ENCODE data around the gene RAB3C. TPM values are rescaled to one million over a fixed set of nuclear protein-coding genes. Genes with fewer than 3 reads are reported as not detected.

RAB3C gene
- total RNA-seq, 1 experiment from 2014 or later: 13.3 TPM

DNA sequence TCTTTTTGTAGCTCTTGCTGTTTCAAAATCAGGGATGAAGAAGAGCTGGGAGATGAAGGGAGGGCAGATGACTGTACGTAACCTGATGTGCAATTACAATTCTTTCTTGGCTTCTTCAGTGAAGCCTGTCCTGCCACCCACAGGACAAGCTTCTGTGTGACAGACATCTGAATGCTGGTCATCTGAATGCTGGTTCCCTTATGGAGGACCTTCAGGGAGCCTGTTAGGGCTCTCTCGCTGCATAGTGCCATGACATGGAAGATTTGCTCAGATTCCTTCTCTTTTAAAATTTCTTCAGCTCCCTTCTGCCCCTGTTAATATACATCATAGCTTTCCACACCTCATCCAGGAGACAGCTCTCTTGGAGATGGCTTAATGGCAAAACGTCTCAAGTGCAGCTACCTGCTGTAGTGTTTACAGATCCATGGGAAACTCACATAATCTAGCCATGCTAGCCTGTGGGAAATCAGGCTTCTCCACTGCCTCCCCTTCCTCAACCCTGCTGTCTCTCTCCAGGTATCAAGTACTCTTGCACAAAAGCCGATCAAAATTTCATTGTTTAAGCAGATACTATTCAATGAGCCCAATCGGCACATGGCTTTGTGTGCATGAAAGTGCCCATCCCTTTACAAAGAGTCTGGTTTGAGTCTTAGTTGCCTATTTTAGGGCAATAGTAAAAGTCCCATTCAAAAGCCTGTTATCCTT lies 134.6 kb downstream of the RAB3C start:
- POLR2A ChIA-PET: no interaction called here
- peak; percentile 86 for ATAC-seq
- TF ChIP-seq SMAD4 (CRISPR knock-in tag; IDR thresholded peaks at IDR 0.05) (0 out of 2 replicates have a peak, but pooled peaks have one; percentile 28), KAT7 (CRISPR knock-in tag; IDR thresholded peaks at IDR 0.05; ENCODE audit: borderline replicate concordance) (no peak), CREM (CRISPR knock-in tag; IDR thresholded peaks at IDR 0.05) (peak; percentile 41; the same call in 1 of the 2 replicates), ZNF232 (CRISPR knock-in tag; IDR thresholded peaks at IDR 0.05) (no peak), FOXP1 (CRISPR knock-in tag; IDR thresholded peaks at IDR 0.05; ENCODE audit: borderline replicate concordance) (no peak), ELF4 (CRISPR knock-in tag; IDR thresholded peaks at IDR 0.05; ENCODE audit: low read depth) (no peak), ZNF671 (CRISPR knock-in tag; IDR thresholded peaks at IDR 0.05) (peak; percentile 52; the same call in 1 of the 2 replicates), SP1 (CRISPR knock-in tag; conservative IDR thresholded peaks at IDR 0.05) (no peak), GRHL2 (CRISPR knock-in tag; IDR thresholded peaks at IDR 0.05; ENCODE audit: insufficient replicate concordance, severe bottlenecking) (no peak), RELA (CRISPR knock-in tag; IDR thresholded peaks at IDR 0.05; ENCODE audit: borderline replicate concordance) (no peak), NFE2L1 (CRISPR knock-in tag; IDR thresholded peaks at IDR 0.05) (no peak), NR3C1 (CRISPR knock-in tag; conservative IDR thresholded peaks at IDR 0.05; ENCODE audit: low read depth) (no peak), ZNF423 (CRISPR knock-in tag; IDR thresholded peaks at IDR 0.05) (peak; percentile 66), ZNF138 (CRISPR knock-in tag; conservative IDR thresholded peaks at IDR 0.05) (no peak), SOX15 (CRISPR knock-in tag; IDR thresholded peaks at IDR 0.05) (no peak), TEAD4 (CRISPR knock-in tag; IDR thresholded peaks at IDR 0.05) (no peak), ETV6 (CRISPR knock-in tag; IDR thresholded peaks at IDR 0.05) (no peak), ZNF263 (CRISPR knock-in tag; IDR thresholded peaks at IDR 0.05; ENCODE audit: low read depth) (no peak), IRF2 (CRISPR knock-in tag; IDR thresholded peaks at IDR 0.05; ENCODE audit: borderline replicate concordance, low read depth) (no peak), TEAD1 (CRISPR knock-in tag; IDR thresholded peaks at IDR 0.05) (peak; percentile 58; the same call in 1 of the 2 replicates), EMX1 (CRISPR knock-in tag; IDR thresholded peaks at IDR 0.05) (no peak)
- TF ChIP-seq, protein P1, sequence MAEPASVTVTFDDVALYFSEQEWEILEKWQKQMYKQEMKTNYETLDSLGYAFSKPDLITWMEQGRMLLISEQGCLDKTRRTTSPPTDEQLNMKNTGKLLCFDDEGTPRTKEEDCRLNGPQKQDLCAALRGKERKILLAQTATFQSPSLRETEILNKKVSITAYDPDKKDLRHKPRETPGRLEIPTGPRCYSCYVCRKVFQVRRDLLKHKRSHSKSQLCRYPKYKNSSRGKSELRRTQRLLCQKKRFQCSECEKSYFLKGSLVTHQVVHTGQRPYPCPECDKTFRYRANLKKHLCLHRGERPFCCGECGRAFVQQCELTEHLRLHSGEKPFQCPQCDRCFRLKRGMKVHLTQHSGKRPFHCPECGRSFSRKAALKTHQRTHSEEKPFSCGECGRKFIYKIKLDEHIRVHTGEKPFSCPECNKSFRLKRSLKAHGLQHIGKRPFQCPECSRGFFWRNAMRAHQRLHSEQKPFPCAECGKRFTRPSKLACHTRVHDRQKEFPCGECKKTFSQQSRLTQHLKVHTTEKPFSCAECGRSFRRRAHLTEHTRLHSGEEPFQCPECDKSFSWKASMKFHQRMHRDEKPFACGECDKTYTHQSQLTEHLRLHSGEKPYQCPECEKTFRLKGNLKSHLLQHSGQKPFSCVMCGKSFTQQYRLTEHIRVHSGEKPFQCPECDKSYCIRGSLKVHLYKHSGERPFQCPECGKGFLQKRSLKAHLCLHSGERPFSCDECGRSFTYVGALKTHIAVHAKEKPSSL (CRISPR knock-in tag; conservative IDR thresholded peaks at IDR 0.05): no peak
- TF ChIP-seq, protein P2, sequence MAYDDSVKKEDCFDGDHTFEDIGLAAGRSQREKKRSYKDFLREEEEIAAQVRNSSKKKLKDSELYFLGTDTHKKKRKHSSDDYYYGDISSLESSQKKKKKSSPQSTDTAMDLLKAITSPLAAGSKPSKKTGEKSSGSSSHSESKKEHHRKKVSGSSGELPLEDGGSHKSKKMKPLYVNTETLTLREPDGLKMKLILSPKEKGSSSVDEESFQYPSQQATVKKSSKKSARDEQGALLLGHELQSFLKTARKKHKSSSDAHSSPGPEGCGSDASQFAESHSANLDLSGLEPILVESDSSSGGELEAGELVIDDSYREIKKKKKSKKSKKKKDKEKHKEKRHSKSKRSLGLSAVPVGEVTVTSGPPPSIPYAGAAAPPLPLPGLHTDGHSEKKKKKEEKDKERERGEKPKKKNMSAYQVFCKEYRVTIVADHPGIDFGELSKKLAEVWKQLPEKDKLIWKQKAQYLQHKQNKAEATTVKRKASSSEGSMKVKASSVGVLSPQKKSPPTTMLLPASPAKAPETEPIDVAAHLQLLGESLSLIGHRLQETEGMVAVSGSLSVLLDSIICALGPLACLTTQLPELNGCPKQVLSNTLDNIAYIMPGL (CRISPR knock-in tag; IDR thresholded peaks at IDR 0.05): no peak
- TF ChIP-seq, protein P3, sequence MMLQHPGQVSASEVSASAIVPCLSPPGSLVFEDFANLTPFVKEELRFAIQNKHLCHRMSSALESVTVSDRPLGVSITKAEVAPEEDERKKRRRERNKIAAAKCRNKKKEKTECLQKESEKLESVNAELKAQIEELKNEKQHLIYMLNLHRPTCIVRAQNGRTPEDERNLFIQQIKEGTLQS (CRISPR knock-in tag; conservative IDR thresholded peaks at IDR 0.05): no peak
- TF ChIP-seq, protein P4, sequence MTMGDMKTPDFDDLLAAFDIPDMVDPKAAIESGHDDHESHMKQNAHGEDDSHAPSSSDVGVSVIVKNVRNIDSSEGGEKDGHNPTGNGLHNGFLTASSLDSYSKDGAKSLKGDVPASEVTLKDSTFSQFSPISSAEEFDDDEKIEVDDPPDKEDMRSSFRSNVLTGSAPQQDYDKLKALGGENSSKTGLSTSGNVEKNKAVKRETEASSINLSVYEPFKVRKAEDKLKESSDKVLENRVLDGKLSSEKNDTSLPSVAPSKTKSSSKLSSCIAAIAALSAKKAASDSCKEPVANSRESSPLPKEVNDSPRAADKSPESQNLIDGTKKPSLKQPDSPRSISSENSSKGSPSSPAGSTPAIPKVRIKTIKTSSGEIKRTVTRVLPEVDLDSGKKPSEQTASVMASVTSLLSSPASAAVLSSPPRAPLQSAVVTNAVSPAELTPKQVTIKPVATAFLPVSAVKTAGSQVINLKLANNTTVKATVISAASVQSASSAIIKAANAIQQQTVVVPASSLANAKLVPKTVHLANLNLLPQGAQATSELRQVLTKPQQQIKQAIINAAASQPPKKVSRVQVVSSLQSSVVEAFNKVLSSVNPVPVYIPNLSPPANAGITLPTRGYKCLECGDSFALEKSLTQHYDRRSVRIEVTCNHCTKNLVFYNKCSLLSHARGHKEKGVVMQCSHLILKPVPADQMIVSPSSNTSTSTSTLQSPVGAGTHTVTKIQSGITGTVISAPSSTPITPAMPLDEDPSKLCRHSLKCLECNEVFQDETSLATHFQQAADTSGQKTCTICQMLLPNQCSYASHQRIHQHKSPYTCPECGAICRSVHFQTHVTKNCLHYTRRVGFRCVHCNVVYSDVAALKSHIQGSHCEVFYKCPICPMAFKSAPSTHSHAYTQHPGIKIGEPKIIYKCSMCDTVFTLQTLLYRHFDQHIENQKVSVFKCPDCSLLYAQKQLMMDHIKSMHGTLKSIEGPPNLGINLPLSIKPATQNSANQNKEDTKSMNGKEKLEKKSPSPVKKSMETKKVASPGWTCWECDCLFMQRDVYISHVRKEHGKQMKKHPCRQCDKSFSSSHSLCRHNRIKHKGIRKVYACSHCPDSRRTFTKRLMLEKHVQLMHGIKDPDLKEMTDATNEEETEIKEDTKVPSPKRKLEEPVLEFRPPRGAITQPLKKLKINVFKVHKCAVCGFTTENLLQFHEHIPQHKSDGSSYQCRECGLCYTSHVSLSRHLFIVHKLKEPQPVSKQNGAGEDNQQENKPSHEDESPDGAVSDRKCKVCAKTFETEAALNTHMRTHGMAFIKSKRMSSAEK (CRISPR knock-in tag; IDR thresholded peaks at IDR 0.05; ENCODE audit: borderline replicate concordance): no peak
- TF ChIP-seq, protein P5, sequence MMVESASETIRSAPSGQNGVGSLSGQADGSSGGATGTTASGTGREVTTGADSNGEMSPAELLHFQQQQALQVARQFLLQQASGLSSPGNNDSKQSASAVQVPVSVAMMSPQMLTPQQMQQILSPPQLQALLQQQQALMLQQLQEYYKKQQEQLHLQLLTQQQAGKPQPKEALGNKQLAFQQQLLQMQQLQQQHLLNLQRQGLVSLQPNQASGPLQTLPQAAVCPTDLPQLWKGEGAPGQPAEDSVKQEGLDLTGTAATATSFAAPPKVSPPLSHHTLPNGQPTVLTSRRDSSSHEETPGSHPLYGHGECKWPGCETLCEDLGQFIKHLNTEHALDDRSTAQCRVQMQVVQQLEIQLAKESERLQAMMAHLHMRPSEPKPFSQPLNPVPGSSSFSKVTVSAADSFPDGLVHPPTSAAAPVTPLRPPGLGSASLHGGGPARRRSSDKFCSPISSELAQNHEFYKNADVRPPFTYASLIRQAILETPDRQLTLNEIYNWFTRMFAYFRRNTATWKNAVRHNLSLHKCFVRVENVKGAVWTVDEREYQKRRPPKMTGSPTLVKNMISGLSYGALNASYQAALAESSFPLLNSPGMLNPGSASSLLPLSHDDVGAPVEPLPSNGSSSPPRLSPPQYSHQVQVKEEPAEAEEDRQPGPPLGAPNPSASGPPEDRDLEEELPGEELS (CRISPR knock-in tag; IDR thresholded peaks at IDR 0.05): peak; percentile 47; the same call in 1 of the 2 replicates
- TF ChIP-seq, protein P6, sequence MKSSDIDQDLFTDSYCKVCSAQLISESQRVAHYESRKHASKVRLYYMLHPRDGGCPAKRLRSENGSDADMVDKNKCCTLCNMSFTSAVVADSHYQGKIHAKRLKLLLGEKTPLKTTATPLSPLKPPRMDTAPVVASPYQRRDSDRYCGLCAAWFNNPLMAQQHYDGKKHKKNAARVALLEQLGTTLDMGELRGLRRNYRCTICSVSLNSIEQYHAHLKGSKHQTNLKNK (CRISPR knock-in tag; IDR thresholded peaks at IDR 0.05): peak; percentile 79; the same call in 1 of the 2 replicates

More for the DNA sequence above, 134.6 kb downstream of the RAB3C start:
- peak overlapping the region; percentile 68 for H3K27ac Mint-ChIP-seq
- H3K27me3 Mint-ChIP-seq (ENCODE audit: low read depth): peaks cover 3% of the 10 kb centered on the region
- CTCF ChIA-PET: interaction anchor here (1.0 kb wide), 1 partner anchor 133 kb away, joined by 4 read pairs; no protein-coding TSS in a partner anchor
- peaks cover 11% of the 10 kb centered on the region for H3K36me3 Mint-ChIP-seq
- peaks cover 51% of the 10 kb centered on the region for H3K4me1 Mint-ChIP-seq
- peaks cover 13% of the 10 kb centered on the region for H3K9me3 Mint-ChIP-seq
- H3K4me3 Mint-ChIP-seq: peak overlapping the region; percentile 24
- no peak for DNase-seq (ENCODE audit: low spot score)
